ENCODE measurements around the gene INSIG1.

Gene INSIG1

GRCh38 chr7:155286686-155287085 is 11.0 kb upstream of the INSIG1 start:
- no peak for DNase-seq

GRCh38 chr7:155287284-155287935 is 10.3 kb upstream of the INSIG1 start:
- no peak for DNase-seq

- no peak for DNase-seq
Measured at GRCh38 chr7:155288055-155288454, 9.6 kb upstream of the INSIG1 start.

GRCh38 chr7:155289107-155289506 is 8.6 kb upstream of the INSIG1 start:
- no peak for DNase-seq

GRCh38 chr7:155289949-155290501 is 7.7 kb upstream of the INSIG1 start:
- no peak for DNase-seq

GRCh38 chr7:155291045-155291530 is 6.6 kb upstream of the INSIG1 start:
- DNase-seq, result no peak

GRCh38 chr7:155291729-155292128 is 5.9 kb upstream of the INSIG1 start:
- no peak for DNase-seq

- no peak for DNase-seq
Measured at GRCh38 chr7:155292680-155293226, 4.9 kb upstream of the INSIG1 start.

GRCh38 chr7:155293721-155294510 is 3.8 kb upstream of the INSIG1 start:
- DNase-seq, result no peak

GRCh38 chr7:155294511-155294778 is 3.2 kb upstream of the INSIG1 start:
- DNase-seq, result no peak

- DNase-seq, result no peak
Measured at GRCh38 chr7:155295511-155295910, 2.2 kb upstream of the INSIG1 start.

- DNase-seq, result no peak
Measured at GRCh38 chr7:155296006-155296787, 1.5 kb upstream of the INSIG1 start.

GRCh38 chr7:155296788-155297516 is 726 bp upstream of the INSIG1 start:
- peak; percentile 52 for DNase-seq

- no peak for DNase-seq
Measured at GRCh38 chr7:155298288-155298833, 683 bp downstream of the INSIG1 start.

GRCh38 chr7:155298834-155299534 is 1.3 kb downstream of the INSIG1 start:
- peak; percentile 96 for DNase-seq

- no peak for DNase-seq
Measured at GRCh38 chr7:155299535-155300202, 2.0 kb downstream of the INSIG1 start.

- DNase-seq, result no peak
Measured at GRCh38 chr7:155300641-155301452, 3.2 kb downstream of the INSIG1 start.

- no peak for DNase-seq
Measured at GRCh38 chr7:155303039-155303593, 5.4 kb downstream of the INSIG1 start.

GRCh38 chr7:155303897-155304296 is 6.2 kb downstream of the INSIG1 start:
- no peak for DNase-seq

Measured in NCI-H2171 treated with DMSO at 0.1 percent for 48 hours (cell line).